ENCODE data around the gene RBM18.

Gene RBM18, protein sequence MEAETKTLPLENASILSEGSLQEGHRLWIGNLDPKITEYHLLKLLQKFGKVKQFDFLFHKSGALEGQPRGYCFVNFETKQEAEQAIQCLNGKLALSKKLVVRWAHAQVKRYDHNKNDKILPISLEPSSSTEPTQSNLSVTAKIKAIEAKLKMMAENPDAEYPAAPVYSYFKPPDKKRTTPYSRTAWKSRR

DNA sequence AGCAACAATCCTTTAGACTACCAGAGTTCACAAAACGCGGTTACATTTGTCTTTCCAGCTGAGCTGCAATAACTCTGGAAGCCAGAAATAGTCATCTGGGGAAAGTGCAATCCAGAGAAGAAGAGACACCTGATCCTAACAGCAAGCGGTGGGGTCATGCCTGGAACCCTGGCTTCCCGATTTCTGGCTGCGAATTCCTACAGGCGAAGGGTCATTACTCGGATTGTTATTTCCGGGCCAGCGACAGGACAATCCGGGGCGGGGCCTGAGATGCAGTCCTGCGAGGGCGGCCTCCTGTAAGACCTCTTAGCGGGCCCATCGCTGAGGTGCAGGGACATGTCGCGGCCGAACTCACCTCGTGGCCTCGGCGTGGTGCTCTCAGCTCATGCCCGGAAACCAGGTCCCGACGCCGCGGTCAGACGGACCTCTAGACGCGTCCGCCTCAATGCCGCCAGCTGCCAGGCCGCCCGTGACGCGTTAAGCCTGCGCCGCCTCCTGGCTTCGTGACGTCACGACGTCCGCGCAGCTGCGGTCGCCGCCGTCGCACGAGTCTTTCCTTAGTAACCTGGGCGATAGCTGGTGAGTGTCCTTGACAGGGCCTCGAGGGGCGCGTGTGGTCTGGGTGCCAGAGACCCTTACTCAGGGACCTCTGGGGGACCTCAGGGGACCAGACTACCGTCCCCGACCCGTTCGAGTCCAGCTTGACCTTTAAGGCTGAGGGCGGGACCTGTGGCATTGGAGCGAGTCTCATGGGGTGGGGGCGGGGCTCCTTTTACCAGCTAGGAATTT, at the start of gene RBM18, which contains the start of gene MRRF:
RBM18 (minus strand) TSS at position 481 of the 789 bp plus-strand sequence. CDS start 3,348 bp downstream, outside the sequence.
MRRF (plus strand) TSS at position 523 of the 789 bp plus-strand sequence. CDS start 6,010 bp downstream, outside the sequence.
- peak; percentile 92 for DNase-seq (ENCODE audit: low read depth)

DNA sequence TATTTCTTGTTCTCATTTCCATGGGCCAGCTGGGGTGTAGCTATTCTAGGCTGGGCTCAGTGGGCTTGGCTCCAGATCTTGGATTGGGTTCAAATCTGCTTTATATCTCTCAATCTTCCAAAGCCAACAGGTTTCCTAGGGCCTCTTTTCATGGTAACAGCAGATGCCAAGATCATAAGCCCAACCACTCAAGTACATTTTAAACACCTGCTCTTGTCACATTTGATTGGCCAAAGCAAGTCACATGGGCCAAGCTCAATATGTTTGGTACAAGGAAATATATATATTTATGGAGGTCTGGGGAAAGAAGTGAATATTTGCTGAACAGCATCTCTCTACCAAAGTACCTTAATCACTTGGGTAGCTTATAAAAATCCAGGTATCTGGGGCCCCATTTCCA, 49.5 kb upstream of the RBM18 start:
- no peak for DNase-seq (ENCODE audit: low read depth)

DNA sequence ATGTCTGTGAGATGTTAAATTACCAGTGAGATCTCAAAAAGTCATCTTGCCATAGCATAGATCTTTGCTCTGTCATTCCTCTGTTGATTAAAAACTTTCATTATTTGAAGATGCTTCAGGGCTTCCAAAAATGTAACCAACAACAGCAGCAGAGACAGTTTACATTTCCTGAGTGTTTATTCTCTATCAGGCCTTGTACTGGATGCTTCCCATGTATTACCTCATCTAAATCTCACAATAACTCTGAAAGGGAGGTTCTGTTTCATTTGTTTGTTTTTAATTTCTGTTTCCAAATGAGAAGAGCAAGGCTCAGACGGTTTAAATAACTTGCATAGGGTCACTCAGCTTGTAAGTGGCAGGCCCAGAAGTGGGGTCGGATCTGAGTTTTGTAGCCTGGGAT, 45.2 kb upstream of the RBM18 start:
- DNase-seq (ENCODE audit: low read depth), result no peak

DNA sequence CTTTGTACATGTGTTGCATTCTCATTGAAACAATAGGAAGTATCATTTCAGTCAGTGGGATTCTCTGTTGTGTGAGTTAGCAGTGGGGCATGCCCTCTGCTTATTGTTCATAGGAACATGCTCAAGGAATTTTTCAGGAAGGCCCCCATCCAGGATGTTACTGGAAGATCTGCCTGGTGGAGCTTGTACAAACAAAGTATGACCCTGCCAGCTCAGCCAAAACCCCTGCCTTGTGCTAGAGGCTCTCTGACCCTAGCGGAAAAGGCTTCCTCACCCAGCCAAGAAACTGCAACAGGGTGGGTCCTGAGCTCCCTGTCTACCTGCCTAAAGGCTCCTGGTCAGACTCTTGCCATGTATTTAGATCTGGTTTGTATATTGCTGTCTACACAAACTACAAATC, 43.3 kb upstream of the RBM18 start:
- DNase-seq (ENCODE audit: low read depth), result no peak

DNA sequence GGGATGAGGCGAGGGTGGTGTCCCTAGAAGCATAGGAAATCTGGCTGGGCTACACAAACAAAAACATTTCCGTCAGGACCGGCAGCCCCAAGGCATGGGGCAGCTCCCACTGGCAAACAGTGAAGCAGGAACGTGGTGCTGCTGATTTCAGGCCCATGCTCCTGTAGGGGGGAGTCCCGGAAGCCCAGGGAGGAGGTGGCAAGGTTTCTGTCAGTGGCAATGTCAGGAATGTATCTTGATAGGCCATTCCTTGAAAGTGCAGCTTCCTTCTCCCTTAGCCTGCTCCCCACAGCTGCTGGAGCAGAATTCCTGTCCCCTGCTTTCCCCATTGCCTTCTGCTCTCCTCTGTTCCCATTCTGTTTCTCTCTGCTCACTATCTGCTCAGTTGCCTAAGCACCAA, 42.4 kb upstream of the RBM18 start:
- no peak for DNase-seq (ENCODE audit: low read depth)

DNA sequence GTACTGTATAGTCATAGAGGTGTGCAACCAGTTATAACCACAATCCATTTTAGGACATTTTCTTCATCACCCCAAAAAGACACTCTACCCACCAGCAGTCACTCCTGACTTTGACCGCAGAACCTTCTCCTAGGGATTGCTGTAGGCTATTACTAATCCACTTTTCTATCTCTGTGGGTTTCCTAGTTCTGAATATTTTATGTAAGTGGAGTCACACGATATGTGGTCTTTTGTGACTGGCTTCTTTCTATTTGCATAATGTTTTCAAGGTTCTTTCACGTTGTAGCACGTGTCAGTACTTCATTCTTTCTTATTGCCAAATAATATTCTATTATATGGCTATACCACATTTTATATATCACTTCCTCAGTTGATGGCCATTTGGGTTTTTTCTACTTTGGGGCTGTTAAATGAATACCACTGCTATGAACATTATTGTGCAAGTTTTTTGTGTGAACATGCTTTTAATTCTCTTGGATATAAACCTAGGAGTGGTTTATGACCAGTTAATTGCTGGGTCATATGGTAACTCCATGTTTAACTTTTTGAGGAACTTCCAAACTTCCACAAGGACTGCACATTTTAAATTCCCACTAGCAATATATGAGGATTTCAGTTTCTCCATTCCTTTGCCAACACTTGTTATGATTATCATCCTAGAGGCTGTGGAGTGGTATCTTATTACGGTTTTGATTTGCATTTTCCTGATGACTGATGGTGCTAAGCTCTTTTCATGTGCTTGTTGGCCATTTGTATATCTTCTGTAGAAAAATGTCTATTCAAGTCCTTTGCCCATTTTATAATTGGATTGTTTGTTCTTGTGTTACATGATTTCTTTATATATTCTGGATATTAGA, 37.8 kb upstream of the RBM18 start:
- no peak for DNase-seq (ENCODE audit: low read depth)

DNA sequence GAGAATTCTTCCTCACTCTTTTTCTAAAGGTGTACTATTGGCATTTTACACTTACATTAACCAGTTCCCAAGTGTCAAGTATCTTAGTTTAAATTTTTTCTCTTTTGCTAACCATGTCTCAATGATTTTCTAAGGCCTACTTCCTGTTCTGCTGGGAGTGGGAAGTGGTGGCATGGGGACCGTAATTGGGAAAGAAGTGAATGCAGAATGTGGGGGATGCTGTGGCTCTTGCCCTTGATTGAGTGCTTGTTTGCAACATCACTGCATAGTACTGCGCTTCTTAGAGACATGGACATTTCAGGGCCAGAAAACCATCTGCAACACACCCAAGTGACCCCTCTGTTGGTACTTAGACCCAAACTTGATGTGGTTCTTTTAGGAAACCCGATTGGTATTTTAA, 32.9 kb upstream of the RBM18 start:
- DNase-seq (ENCODE audit: low read depth), result no peak

DNA sequence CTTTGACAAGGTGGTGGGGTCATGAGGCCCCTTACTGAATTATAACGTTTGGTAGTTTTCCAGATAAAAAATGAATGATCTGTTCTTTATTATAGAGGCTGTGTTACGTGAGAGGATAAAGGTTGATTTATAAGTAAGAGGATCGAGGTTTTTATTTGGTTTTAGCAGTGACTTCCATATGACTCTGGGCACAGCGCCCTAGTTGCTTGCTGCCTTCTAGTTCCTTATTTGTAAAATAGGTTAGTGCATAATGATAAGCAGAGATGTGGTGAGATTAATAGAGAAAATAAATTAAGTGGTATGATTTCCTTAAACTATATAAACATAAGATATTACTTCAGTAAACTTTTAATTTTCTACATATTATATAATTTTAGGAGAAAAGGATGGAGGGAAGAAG, 29.9 kb upstream of the RBM18 start:
- no peak for DNase-seq (ENCODE audit: low read depth)

DNA sequence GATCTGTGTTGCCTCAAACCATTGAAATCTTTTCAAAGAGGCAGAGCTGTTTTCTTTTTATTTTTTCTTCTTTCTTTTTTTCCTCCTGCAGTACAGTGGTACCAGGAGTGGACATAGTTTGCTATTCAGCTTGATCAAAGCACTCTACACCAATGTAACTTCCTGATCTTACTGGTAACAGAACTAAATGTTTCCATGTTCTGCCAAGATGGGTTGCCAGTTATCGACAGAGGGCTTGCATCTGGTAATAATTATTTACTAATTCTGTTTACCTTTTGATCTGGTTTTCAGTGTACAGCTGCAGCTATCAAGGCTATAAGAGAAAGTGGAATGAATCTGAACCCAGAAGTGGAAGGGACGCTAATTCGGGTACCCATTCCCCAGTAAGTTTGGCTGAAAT, 26.8 kb upstream of the RBM18 start:
- no peak for DNase-seq (ENCODE audit: low read depth)

DNA sequence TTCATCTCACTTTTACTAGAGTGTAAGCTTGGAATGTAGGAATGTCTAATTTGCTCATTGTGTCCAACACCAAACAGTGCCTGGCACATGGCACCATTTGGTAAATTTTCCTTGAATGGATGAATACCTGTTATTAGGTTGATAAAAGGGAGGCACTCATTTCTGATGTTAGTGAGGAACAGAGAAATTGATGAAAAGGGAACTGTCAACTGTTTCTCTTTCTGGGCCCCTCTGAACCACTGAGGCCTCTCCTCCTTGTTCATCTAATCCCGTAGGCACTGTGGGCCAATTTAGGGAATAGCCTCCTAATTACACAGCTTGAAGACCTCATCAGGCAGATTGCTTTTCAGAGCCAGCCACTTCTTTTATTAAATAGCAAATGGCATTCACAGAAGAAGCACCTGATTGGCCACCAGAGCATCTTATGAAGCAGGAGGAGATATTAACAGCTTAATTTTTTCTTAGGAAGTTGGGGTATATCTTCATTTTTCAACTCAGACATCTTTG, 22.6 kb upstream of the RBM18 start:
- DNase-seq (ENCODE audit: low read depth), result no peak

DNA sequence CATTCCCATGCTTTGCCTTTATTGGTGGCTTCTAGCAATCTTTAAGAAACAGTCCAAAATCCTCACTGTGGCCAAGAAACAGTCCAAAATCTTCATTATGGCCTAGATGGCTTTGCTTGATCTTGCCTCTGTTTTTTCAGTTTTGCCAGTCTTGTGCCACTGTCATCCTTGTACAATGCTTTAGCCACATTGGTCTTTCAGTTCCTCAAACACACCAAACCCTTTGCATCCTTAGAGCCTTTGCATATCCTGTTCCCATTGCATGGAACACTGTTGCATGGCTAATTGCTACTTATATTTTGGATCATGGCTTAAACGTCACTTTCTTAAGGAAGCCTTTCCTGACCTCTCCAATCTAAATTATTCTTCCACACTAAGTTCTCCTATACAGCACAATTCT, 22.1 kb upstream of the RBM18 start:
- no peak for DNase-seq (ENCODE audit: low read depth)

DNA sequence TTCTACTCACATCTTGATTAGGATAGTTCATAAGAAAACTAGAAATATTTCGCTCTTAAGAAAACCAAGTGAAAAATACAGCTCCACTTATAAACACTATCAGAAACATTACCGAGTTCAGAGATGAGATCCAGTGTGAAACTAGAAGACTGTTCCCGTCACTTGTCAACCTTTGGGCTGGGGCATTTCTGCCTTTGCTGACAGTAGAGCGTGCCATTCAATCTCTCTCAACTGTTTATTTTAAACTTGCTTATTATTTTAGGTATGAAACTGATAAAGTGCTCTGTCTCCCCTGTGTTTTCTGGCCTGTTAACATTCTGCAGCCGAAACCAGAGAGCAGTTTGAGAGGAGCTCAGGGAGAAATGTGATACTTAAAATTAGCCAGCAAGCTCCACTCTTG, 16.7 kb upstream of the RBM18 start:
- no peak for DNase-seq (ENCODE audit: low read depth)

DNA sequence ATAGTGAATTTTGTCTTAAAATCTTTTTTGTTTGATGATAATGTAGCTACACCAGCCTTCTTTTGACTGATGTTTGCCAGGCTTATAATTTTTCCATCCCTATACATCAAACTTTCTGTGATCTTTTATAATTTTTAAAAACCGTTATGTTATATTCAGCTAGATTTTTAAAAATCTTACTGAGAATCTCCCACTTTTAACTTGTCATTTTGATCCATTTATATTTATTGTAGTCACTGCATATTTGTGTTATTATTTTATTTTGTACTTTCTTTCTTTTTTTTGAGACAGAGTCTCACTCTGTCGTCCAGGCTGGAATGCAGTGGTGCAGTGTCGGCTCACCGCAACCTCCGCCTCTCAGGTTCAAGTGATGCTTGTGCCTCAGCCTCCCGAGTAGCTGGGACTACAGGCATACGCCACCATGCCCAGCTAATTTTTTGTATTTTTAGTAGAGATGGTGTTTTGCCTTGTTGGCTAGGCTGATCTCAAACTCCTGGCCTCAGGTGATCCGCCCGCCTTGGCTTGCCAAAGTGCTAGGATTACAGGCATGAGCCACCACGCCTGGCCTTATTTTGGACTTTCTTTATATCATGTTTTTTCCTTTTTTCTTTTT, 12.8 kb upstream of the RBM18 start:
- DNase-seq (ENCODE audit: low read depth), result no peak

DNA sequence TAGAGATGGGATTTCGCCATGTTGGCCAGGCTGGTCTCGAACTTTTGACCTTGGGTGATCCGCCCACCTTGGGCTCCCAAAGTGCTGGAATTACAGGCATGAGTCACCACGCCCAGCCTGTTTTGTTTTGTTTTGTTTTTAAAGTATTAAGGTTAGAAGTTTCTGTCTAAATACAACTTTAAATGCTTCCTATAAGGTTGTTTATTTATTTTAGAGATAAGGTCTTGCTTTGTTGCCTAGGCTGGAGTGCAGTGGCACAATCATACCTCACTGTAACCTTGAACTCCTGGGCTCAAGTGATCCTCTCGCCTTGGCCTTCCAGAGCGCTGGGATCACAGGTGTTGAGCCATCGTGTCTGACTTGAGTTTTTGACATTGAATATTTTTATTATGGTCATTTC, 11.5 kb upstream of the RBM18 start:
- DNase-seq (ENCODE audit: low read depth), result peak; percentile 21

DNA sequence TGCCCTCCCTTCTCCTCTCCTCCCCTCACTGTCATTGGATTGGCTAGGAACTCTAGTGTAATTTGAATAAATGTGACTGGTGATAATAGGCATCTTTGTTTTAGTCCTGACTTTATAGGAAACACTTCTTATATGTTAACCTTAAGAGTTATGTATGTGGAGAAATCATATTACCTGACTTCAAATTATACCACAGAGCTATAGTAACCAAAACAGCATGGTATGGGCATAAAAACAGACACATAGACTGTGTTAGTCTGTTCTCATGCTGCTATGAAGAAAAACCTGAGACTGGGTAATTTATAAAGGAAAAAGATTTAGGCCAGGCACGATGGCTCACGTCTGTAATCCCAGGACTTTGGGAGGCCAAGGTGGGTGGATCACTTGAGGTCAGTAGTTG, 9.4 kb upstream of the RBM18 start:
- DNase-seq (ENCODE audit: low read depth), result no peak

DNA sequence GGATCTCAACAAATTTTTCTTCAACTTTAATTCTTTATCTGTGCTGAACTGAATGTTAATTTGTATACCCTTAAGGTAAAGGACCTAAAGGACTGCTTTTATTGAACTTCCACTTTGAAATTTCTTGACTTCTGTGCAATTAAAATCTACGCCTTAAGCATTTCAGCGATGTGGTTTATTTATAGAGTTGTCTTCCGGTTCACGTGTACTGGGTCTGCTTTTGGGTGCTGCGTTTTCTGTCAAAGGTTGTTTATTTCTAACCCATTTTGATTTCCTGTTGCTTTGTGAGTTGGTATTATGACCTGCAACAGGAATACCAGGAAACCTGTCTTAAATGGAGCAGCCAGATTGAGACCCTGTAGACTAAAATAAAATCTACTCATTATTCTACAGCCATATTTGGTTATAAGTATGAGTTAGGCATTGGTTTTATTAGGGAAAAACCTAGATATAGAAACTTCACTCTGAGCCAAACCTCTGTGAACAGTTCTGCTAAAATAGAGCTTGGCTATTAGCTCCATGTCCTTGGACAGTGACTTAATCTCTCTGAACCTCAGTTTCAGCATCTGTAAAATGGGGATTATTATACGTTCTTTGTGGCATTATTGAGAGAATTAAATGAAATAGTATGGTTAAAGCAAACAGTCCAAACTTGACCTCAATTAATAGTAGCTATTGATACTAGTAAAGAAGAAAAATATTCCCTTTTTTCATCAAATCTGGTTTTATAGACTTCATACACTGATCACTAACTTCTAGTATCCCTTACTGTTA, 3.6 kb upstream of the RBM18 start:
- no peak for DNase-seq (ENCODE audit: low read depth)

DNA sequence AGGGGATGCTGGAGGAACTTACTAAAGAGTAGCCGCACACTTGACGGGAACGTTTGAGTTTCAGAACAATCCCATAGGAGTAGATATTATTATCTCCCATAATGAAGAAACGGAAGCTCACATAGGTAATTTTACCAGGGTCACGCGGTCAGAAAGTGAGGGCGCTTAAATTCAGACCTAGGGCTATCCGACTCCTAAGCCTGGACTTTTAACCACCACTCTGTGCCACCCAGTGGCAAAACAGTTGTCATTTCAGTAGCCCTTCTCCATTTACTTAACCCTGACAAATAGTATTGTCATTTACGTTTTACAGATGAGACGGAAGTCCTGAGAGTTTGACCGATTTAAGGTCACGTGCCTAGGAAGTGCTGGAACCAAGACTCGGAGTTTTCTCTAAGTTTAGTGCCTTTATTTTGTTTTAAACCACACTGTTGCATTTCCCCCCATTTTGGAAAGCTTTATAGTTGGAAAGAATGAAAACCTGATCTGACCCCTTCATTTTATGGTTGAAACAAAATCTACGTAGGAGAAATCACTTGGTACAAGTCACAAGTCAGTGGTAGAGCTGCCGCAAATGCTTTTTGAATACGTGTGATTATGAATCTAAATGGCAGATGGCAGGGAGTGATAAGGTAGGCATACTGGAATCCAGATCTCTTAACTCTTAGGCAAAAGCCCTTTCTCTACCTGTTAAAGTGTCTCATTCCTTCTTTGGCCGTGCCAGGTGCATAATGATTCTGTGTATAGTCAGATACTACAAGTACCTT, 692 bp upstream of the RBM18 start:
- DNase-seq (ENCODE audit: low read depth), result peak; percentile 11

DNA sequence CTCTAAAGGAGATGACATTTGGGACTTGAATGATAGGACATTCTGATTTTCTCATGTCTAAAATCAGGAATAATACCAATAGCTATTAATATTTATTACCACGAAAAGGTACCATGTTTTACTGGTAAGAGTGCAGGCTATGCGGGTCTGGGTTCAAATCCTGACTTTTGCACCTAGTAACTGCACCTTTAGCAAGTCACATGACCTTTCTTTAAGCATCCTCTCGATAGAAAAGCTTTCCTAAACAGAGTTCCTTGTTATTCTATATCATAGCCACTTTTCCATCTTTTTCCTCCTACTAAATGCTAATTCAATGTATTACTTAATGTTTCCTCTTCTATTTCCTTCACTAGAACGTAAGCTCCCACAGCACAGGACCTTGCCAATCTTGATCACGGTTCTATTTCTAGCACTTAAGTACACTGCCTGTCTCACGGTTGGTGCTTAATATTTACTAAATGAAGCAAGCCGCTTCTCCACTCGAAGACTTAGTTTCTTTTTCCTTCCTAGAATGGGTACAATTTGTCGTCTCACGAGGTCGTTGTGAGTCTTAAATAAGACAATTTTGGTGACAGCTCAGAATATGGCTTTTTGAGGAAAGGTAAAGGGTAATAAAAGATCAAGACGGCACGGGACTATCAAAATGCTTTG, 816 bp downstream of the RBM18 start:
- peak; percentile 29 for DNase-seq (ENCODE audit: low read depth)

DNA sequence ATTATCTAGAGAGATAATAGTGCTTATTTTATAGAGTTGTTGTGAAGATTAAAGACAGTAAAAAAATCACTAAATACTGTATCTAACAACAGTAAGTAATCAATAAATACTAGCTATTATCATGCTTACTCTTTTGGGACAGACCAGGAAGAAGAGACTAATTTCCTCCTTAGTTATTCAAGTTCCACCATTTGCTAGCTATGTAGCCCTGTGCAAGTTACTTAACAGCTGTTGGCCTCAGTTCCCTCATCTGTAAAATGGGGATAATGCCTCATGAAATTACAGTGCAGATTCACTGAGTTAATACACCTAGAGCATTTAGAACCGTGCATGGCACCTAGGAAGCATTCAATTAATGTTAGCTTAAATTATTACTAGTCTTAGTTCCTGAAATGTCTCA, 2.6 kb downstream of the RBM18 start:
- no peak for DNase-seq (ENCODE audit: low read depth)

DNA sequence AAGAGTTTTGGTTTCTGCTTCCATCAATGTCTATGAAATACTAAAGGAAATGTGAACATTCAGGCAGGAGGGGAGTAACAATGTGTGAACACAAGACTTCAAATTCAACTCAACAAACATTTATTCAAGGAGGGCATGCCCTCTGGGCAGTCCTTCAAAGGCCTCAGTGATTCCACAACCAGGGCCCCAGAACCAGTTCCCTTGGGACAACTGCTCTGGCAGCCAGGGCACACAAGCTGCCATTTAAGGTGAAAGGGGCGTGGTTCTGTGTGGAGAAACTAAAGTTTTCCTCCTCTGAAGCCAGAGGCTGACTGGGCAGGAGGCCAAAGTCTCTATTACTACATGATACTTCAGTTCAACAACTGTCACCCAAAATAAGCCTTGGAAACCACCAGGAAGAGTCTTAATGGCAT, 3.2 kb downstream of the RBM18 start:
- peak; percentile 82 for DNase-seq (ENCODE audit: low read depth)
